Neuron (in vitro differentiated cells): ENCODE measurements around the gene EPB41L4B.
A peak's percentile ranks its signal among the peaks of the same experiment; 100 is the strongest.
"Not testable (repeated sequence)": the region's sequence is repeated elsewhere in the genome, so short reads cannot be mapped to it uniquely, and the experiment has no call there.

Experiments used
- H2AFZ ChIP-seq: one replicate; pipeline ENCODE4 v1.6.1; 2013; ENCODE audit warnings: low read depth, mild to moderate bottlenecking, inconsistent platforms, low read length, moderate library complexity
- H3K27me3 ChIP-seq: one replicate; pipeline ENCODE4 v1.6.1; 2013; ENCODE audit warnings: low read length; ENCODE audit not compliant: insufficient read depth
- H3K36me3 ChIP-seq: one replicate; pipeline ENCODE4 v1.6.1; 2013; ENCODE audit warnings: low read length; ENCODE audit not compliant: insufficient read depth
- H3K4me1 ChIP-seq: one replicate; pipeline ENCODE4 v1.6.1; 2013; ENCODE audit warnings: low read length; ENCODE audit not compliant: insufficient read depth
- H3K4me3 ChIP-seq: 2 replicates; pipeline ENCODE4 v1.5.1; 2013; ENCODE audit warnings: mild to moderate bottlenecking, low read length, moderate library complexity
- H3K9me3 ChIP-seq: one replicate; pipeline ENCODE4 v1.6.1; 2013; ENCODE audit warnings: low read length

EPB41L4B gene

DNA sequence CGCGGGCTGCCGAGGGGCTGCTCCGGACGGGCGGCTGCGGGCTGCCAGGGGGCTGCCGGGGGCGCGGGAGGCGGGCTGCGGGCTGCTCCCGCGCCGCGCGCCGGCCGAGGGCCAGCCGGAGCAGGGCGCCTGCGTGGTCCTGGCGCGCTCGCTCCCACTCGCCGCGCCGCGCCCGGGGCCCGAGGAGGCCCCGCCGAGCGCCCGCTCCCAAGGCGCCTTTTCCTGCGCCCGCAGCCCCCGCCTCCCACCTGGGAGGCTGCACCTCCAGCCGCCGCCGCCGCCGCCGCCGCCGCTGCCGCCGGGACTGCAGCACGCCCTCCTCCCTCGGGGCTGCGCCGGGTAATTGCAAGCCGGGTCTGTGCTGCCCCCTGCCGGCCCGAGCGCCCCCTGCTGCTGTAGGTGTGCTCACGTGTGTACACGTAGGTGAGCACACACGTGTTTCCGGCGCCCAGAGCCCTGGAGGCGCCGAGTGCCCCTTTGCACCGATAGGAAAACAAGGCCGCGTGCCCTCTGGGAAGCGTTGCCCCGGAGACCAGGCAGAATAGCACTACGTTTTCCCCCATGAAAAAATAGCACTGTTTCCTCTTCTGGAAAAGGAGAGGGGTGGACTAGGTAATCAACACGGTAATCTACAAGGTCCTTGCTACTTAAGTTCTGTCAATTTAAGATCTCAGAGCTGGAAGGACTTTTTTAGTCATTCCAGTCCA, at the start of gene EPB41L4B:
Gene EPB41L4B (minus strand): TSS at position 318 of the 707 bp plus-strand sequence. CDS start 613 bp downstream, outside the sequence.
- H3K9me3 ChIP-seq: no peaks in the 10 kb centered on the region
- peak within 1 kb of the TSS; percentile 40 for H3K4me3 ChIP-seq
- H3K36me3 ChIP-seq: no peaks in the 10 kb centered on the region
- peak within 1 kb of the TSS; percentile 20 for H2AFZ ChIP-seq
- peaks cover 12% of the 10 kb centered on the region for H3K4me1 ChIP-seq
- peaks cover 35% of the 10 kb centered on the region for H3K27me3 ChIP-seq

DNA sequence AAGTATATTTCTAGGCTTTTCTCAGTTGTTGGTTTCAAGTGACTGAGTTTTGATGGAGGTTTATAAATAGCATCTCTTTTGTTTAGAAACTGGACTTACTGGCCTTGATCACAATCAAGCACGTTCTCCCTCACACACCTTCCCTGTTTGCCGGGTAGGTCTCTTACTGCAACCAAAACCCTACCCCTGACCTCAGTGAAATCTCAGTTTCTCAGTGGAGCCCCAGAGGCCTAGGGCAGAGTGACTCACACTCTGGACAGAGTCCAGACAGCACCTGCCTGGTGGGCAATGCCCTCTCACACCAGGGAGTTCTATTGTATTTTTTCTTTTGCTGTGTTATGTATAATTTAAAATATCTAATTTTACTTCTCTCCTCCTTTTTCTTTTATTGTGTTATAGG, 48.4 kb upstream of the EPB41L4B start:
- Histone ChIP-seq H3K4me1 (no peaks in the 10 kb centered on the region), H2AFZ (no peak overlapping the region), H3K4me3 (no peak overlapping the region), H3K9me3 (no peaks in the 10 kb centered on the region), H3K36me3 (no peaks in the 10 kb centered on the region), H3K27me3 (no peaks in the 10 kb centered on the region)

DNA sequence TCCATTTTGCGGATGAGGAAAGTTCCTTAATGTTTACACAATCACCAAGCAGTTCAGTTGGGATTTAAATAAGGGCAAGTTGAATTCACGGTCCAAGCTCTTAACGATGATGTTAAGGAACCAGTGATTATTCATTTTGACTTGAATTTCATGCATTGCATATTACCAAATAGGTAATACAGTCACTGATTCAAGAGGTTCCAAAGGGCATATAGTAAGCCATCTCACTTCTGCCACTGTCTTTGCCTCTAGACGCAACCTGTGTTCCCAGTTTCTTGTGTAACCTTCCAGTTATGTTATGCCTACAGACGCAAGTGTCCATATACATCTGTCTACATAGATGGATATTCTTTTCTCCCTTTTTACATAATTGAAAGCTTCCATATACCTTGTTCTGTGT, 39.9 kb upstream of the EPB41L4B start:
- Histone ChIP-seq H3K4me3 (no peak overlapping the region), H3K27me3 (peaks cover 3% of the 10 kb centered on the region), H2AFZ (no peak overlapping the region)

DNA sequence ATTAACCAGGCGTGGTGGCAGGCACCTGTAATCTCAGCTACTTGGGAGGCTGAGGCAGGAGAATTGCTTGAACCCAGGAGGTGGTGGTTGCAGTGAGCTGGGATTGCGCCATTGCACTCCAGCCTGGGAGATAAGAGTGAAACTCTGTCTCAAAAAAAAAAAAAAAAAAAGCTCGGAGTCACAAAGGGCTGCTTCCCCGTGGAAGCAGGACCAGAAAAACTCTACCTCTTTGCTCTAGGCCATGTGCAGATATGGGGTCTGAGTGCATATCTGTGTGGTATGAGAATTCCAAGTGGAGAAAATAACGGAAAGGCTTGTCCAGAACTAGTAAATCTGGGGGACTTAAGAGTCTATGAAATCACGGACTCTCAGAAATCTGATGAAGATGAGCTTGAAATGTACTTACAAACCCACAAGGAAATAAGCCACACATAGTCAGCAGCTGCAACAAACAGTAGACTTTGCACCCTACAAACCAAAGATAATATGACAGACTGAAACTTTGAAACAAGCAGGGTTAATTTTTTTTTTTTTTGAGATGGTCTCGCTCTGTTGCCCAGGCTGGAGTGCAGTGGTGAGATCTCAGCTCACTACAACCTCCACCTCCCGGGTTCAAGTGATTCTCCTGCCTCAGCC, 38.2 kb upstream of the EPB41L4B start:
- H3K4me3 ChIP-seq, H3K4me1 ChIP-seq, H3K9me3 ChIP-seq, H3K36me3 ChIP-seq, H3K27me3 ChIP-seq, H2AFZ ChIP-seq: not testable (repeated sequence)

More for the DNA sequence above, 39.9 kb upstream of the EPB41L4B start:
- no peaks in the 10 kb centered on the region for H3K4me1 ChIP-seq
- no peaks in the 10 kb centered on the region for H3K9me3 ChIP-seq
- no peaks in the 10 kb centered on the region for H3K36me3 ChIP-seq

DNA sequence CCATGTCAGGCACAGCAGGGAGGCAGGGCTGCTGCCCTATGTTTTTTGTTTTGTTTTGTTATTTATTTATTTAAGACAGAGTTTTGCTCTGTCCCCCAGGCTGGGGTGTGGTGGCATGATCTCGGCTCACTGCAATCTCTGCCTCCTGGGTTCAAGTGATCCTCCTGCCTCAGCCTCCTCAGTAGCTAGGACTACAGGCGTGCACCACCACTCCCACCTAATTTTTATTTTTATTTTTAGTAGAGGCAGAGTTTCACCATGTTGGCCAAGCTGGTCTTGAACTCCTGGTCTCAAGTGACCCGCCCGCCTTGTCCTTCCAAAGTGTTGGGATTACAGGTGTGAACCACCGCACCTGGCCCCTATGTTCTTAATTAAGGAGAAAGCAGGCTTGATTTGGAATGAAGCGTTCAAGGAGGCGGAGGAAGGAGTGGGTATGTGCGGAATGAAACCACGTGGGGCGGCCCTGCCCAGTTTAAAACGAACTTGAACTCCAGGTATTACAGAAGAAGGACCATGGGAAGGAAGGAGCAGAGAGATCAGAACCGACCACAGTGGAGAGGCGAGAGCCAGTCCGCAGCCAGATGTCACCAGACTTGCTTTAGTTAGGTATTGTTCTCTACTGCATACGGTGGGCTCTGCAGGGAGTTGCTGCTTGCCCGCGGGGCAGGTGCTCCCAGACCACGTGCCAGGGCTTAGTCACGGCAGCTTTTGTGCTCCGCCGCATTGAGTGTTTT, 34.9 kb upstream of the EPB41L4B start:
- Histone ChIP-seq H3K4me3 (no peak overlapping the region), H3K27me3 (peaks cover 2% of the 10 kb centered on the region), H3K4me1 (no peaks in the 10 kb centered on the region), H3K9me3 (no peaks in the 10 kb centered on the region), H3K36me3 (no peaks in the 10 kb centered on the region), H2AFZ (no peak overlapping the region)

DNA sequence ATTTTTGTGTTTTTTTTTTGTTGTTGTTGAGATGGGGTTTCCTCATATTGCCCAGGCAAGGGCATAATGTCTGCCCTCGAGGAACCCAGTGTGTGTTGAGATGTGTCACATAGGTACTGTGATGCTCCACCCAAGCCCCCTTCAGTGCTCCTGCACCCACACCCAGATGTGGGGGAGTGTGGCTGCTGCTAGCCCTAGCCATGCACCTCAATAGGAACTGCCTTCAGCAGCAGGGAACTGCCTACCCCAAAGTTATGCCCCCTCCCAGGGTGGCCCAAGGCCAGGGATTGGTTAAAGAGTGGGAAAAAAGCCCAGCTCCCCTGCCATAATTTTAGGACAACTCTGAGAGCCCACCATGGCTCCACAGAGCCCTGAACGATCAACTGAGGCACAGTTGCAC, 33.3 kb upstream of the EPB41L4B start:
- H2AFZ ChIP-seq: no peak overlapping the region
- H3K9me3 ChIP-seq: no peaks in the 10 kb centered on the region
- H3K36me3 ChIP-seq: no peaks in the 10 kb centered on the region
- no peak overlapping the region for H3K4me3 ChIP-seq
- no peaks in the 10 kb centered on the region for H3K4me1 ChIP-seq
- no peaks in the 10 kb centered on the region for H3K27me3 ChIP-seq

DNA sequence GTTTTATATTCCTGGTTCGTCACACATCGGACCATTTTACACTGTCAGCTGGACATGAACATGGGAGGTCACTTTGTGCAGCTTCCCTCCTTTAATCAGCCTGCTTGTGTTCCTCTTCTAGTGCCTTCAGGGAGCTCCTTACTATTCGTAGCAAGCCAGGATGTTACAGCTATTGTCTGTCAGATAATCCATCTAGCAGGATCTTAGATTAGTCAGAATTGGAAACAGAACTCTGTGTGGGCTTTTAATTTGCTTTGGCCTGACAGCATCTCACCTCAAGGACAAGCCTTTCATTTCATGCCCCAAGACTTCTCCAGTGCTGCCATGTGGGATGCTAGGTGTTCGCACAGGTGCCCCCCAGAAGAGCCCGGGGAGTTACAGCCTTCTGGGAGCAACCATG, 30.2 kb upstream of the EPB41L4B start:
- H3K4me1 ChIP-seq: no peaks in the 10 kb centered on the region
- H3K4me3 ChIP-seq: no peak overlapping the region
- no peaks in the 10 kb centered on the region for H3K27me3 ChIP-seq
- no peaks in the 10 kb centered on the region for H3K36me3 ChIP-seq
- H2AFZ ChIP-seq: no peak overlapping the region
- H3K9me3 ChIP-seq: no peaks in the 10 kb centered on the region

DNA sequence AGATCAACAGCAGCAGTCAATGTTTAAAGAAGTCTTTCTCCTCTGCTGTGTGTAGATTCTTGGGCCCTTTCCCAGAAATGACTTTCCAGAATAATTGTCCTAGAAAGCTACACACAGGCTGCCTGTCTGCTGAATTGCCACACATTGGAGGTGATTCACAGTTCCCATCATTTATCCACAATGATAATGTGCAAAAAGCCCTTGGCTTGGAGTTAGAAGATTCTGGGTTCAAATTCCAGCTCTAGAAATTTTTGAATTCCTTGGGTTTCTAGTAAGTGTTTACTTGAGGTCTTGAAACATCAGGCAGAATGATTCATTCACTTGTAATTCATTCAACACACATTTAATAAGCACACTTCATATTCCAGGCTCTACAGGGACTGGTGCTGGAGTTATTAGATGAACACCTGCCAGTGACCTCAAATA, 28.6 kb upstream of the EPB41L4B start:
- no peaks in the 10 kb centered on the region for H3K27me3 ChIP-seq
- no peak overlapping the region for H3K4me3 ChIP-seq
- no peaks in the 10 kb centered on the region for H3K36me3 ChIP-seq
- H3K4me1 ChIP-seq: no peaks in the 10 kb centered on the region
- no peak overlapping the region for H2AFZ ChIP-seq
- no peaks in the 10 kb centered on the region for H3K9me3 ChIP-seq

DNA sequence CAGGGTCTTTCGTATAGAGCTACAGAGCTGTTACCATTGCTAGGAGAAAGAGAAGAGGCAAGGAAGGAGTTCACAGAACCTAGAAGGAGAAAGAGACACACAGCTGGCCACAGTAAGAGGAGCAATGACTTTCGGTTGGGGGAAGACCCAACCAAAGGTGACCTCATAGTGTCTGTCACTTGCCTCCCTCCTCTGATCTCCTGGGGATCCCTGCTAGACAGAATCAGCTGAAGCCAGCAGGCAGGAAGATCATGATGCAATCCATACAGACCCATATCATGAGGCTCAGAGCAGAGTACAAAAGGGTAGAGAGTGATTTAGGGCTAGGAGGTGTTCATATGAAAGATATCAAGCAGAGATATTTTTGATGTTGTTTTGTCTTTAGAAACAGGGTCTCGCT, 26.0 kb upstream of the EPB41L4B start:
- no peak overlapping the region for H3K4me3 ChIP-seq
- H2AFZ ChIP-seq: no peak overlapping the region
- H3K9me3 ChIP-seq: no peaks in the 10 kb centered on the region
- H3K4me1 ChIP-seq: no peaks in the 10 kb centered on the region
- no peaks in the 10 kb centered on the region for H3K27me3 ChIP-seq
- H3K36me3 ChIP-seq: no peaks in the 10 kb centered on the region

DNA sequence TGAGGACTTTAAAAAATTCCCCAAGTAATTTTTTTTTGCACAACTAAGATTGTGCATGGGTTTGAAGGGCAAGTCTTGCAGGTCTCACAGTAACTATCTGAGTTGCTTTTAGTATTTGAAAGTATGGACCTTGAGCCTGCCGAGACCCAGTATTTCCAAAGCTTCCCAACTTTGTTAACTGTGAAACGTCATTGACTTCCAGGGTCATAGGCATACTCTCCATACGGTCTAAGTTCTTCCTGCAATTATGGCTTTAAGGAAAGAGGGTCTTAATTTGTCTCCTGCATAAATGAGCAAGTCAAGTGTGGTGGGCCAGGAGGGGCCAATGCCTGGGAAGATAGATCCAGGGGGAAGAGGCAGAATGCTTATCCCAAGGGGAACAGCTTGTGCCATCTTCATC, 24.0 kb upstream of the EPB41L4B start:
- no peaks in the 10 kb centered on the region for H3K4me1 ChIP-seq
- no peaks in the 10 kb centered on the region for H3K36me3 ChIP-seq
- H2AFZ ChIP-seq: no peak overlapping the region
- H3K9me3 ChIP-seq: no peaks in the 10 kb centered on the region
- H3K4me3 ChIP-seq: no peak overlapping the region
- H3K27me3 ChIP-seq: no peaks in the 10 kb centered on the region

DNA sequence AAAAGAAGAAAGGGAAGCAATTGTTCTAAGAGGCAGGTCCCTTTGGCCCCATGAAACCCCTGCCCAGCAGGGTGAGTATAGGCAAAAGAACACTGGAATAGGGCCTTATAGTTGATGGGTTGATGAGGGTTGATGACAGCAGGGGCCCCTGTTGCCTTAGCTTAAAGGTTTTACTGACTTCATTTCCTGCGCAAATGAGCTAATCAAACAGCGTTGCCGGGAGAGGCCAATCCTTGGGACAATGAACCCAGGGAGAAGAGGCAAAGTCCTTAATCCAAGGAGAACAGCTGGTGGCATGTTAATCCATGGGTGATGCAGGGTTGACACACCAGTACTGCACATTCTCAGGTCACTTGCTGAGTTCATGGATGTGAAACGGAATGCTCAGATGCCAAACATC, 22.0 kb upstream of the EPB41L4B start:
- Histone ChIP-seq H3K4me1 (no peaks in the 10 kb centered on the region), H3K27me3 (no peaks in the 10 kb centered on the region), H3K36me3 (no peaks in the 10 kb centered on the region), H2AFZ (no peak overlapping the region), H3K4me3 (no peak overlapping the region), H3K9me3 (no peaks in the 10 kb centered on the region)

DNA sequence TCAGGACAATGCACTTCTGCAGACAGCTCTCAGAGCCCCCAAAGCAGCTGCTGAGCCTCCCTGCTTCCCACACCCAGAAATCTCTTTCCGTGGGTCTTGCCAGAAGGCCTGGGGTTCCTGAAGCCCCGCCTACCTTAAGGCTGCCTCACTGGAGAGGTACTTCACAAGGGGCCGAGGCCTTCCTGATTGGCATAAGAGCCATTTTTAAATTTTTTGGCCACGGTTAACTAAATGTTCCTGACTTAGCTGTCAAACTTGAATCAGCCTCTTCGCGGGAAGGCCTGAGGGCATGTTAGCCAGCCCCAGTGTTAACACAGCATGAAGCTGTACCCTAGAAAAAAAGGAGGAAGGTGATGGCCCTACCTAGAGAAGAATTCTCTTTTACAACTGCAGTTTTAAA, 20.7 kb upstream of the EPB41L4B start:
- no peaks in the 10 kb centered on the region for H3K27me3 ChIP-seq
- no peaks in the 10 kb centered on the region for H3K36me3 ChIP-seq
- no peak overlapping the region for H3K4me3 ChIP-seq
- no peaks in the 10 kb centered on the region for H3K4me1 ChIP-seq
- H3K9me3 ChIP-seq: no peaks in the 10 kb centered on the region
- no peak overlapping the region for H2AFZ ChIP-seq

DNA sequence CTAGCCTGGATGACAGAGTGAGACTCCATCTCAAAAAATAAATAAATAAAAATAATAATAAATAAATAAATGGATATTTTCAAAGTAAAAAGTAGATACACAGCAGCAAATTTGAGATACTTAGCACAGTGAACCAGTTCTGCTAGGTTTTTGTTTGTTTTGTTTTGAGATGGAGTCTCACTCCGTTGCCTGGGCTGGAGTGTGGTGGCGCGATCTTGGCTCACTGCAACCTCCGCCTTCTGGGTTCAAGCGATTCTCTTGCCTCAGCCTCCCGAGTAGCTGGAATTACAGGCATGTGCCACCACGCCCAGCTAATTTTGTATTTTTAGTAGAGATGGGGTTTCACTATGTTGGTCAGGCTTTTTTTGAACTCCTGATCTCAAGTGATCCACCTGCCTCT, 20.1 kb upstream of the EPB41L4B start:
- not testable (repeated sequence) for H3K9me3 ChIP-seq, H3K4me1 ChIP-seq, H3K4me3 ChIP-seq, H3K27me3 ChIP-seq, H3K36me3 ChIP-seq, H2AFZ ChIP-seq
